HCT116 (cell line): ENCODE measurements around the gene GNAS-AS1. TPM values are rescaled to one million over a fixed set of nuclear protein-coding genes. Genes with fewer than 3 reads are reported as not detected.

Experiments used
- ATAC-seq: fragments of 200-7000 bp; cut with Tn5 transposase; 2 replicates; pipeline ENCODE4 v1.9.1; 2020; ENCODE audit warnings: mild to moderate bottlenecking, moderate library complexity
- BruUV-seq: library from RNA; stranded (reverse); fragments of 400-500 nt; replicated peaks from 2 replicates; lab custom pipeline; 2021; lab: Mats Ljungman, UMichigan
- CTCF ChIA-PET: fragments of 300-600 bp; sonication (Branson Sonifier 250); formaldehyde crosslinking; loops from one replicate; lab custom pipeline; 2021; ENCODE audit warnings: antibody characterized with exemption; lab: Charles Lee
- POLR2A ChIA-PET: fragments of 300-600, 350-600 bp; sonication (Branson Sonifier 250); formaldehyde crosslinking; loops from one replicate; lab custom pipeline; 2021; ENCODE audit warnings: antibody characterized with exemption; lab: Charles Lee
- RAD21 ChIA-PET, 2 experiments: fragments of 300-600 bp; sonication (Branson Sonifier 250); formaldehyde crosslinking; loops; one replicate each; lab custom pipeline; 2023; ENCODE audit warnings: low total read pairs in 2 of 2; ENCODE audit not compliant: uncharacterized antibody in 2 of 2, unreplicated experiment in 2 of 2, low non-redundant PET in 1 of 2; lab: Charles Lee
- DNase-seq: peaks from one replicate; pipeline ENCODE4 v3.0.0-alpha.2; 2010; ENCODE audit warnings: low read depth, low spot score
- H2AFZ ChIP-seq: fragments of 200-600 bp; shearing (Covaris generic), sonication (generic); 2 replicates; pipeline ENCODE4 v1.6.1; 2017; ENCODE audit warnings: low read depth, mixed run types, mixed read lengths, antibody characterized with exemption, low read length; ENCODE audit not compliant: poor library complexity, severe bottlenecking
- H3K27ac ChIP-seq: 2 replicates; pipeline ENCODE4 v1.5.1; 2012; ENCODE audit warnings: low read depth, low read length
- H3K27me3 ChIP-seq: fragments of 200-600 bp; sonication (generic); 2 replicates; pipeline ENCODE4 v1.6.1; 2016; ENCODE audit warnings: mixed run types, low read length, mixed read lengths; ENCODE audit not compliant: insufficient read depth
- H3K36me3 ChIP-seq, 2 experiments: fragments of 200-500 bp in 1 of 2; fragments of 200-600 bp in 1 of 2; sonication (Bioruptor generic) in 1 of 2; sonication (generic) in 1 of 2; 2 replicates each; pipeline versions ENCODE4 v1.5.1 to v1.6.1; 2014 to 2016; ENCODE audit warnings: low read length in 2 of 2, inconsistent platforms in 1 of 2, mixed read lengths in 1 of 2, mixed run types in 1 of 2; ENCODE audit not compliant: insufficient read depth in 2 of 2, control insufficient read depth in 1 of 2
- H3K4me1 ChIP-seq, 2 experiments: fragments of 200-600 bp in 1 of 2; sonication (generic) in 1 of 2; 2 replicates each; pipeline versions ENCODE4 v1.5.1 to v1.6.1; 2012 to 2017; ENCODE audit warnings: low read length in 2 of 2, inconsistent platforms in 1 of 2, mild to moderate bottlenecking in 1 of 2, mixed read lengths in 1 of 2, mixed run types in 1 of 2, moderate library complexity in 1 of 2; ENCODE audit not compliant: insufficient read depth in 2 of 2, control insufficient read depth in 1 of 2
- H3K4me2 ChIP-seq: fragments of 200-600 bp; sonication (generic); 2 replicates; pipeline ENCODE4 v1.6.1; 2017; ENCODE audit warnings: mixed run types, low read length, mixed read lengths
- H3K4me3 ChIP-seq, 2 experiments: fragments of 200-600 bp in 1 of 2; sonication (generic) in 1 of 2; replicated peaks in 1 of 2; 2 replicates each; pipeline ENCODE4 v1.5.1; 2011 to 2016; ENCODE audit warnings: low read length in 2 of 2, control low read depth in 1 of 2, low read depth in 1 of 2, mild to moderate bottlenecking in 1 of 2, mixed read lengths in 1 of 2, mixed run types in 1 of 2
- H3K79me2 ChIP-seq: fragments of 200-600 bp; sonication (generic); 2 replicates; pipeline ENCODE4 v1.6.1; 2017; ENCODE audit warnings: mild to moderate bottlenecking, mixed run types, low read length, moderate library complexity, mixed read lengths; ENCODE audit not compliant: insufficient read depth
- H3K9ac ChIP-seq: fragments of 200-600 bp; sonication (generic); 2 replicates; pipeline ENCODE4 v1.6.1; 2016; ENCODE audit warnings: low read length, mixed read lengths
- H3K9me2 ChIP-seq: fragments of 200-600 bp; sonication (generic), shearing (Covaris generic); 2 replicates; pipeline ENCODE4 v1.6.1; 2017; ENCODE audit warnings: mixed run types, mild to moderate bottlenecking, moderate library complexity; ENCODE audit not compliant: insufficient read depth
- H3K9me3 ChIP-seq, 2 experiments: fragments of 200-500 bp in 1 of 2; fragments of 200-600 bp in 1 of 2; sonication (Bioruptor generic) in 1 of 2; sonication (generic) in 1 of 2; 2 replicates each; pipeline ENCODE4 v1.6.1; 2014 to 2017; ENCODE audit warnings: low read length in 2 of 2, mixed read lengths in 2 of 2, inconsistent platforms in 1 of 2, low read depth in 1 of 2, mild to moderate bottlenecking in 1 of 2, mixed run types in 1 of 2, moderate library complexity in 1 of 2; ENCODE audit not compliant: control insufficient read depth in 1 of 2, insufficient read depth in 1 of 2
- H4K20me1 ChIP-seq: fragments of 200-600 bp; sonication (generic), shearing (Covaris generic); 2 replicates; pipeline ENCODE4 v1.6.1; 2017; ENCODE audit warnings: mixed run types, mild to moderate bottlenecking, moderate library complexity; ENCODE audit not compliant: insufficient read depth
- ATF3 ChIP-seq: IDR thresholded peaks from 2 replicates; pipeline ENCODE4 v1.6.1; 2012
- CBX3 ChIP-seq: IDR thresholded peaks from 2 replicates; pipeline ENCODE4 v1.6.1; 2012; ENCODE audit warnings: low read depth
- CEBPB ChIP-seq: IDR thresholded peaks from 2 replicates; pipeline ENCODE4 v1.6.1; 2012; ENCODE audit warnings: low read depth
- EGR1 ChIP-seq: IDR thresholded peaks from 2 replicates; pipeline ENCODE4 v1.6.1; 2012; ENCODE audit warnings: low read depth
- ELF1 ChIP-seq: IDR thresholded peaks from 2 replicates; pipeline ENCODE4 v1.6.1; 2012; ENCODE audit warnings: low read depth, borderline replicate concordance
- FOSL1 ChIP-seq: IDR thresholded peaks from 2 replicates; pipeline ENCODE4 v1.6.1; 2012; ENCODE audit warnings: low read depth
- MAX ChIP-seq: IDR thresholded peaks from 2 replicates; pipeline ENCODE4 v1.6.1; 2012
- POLR2AphosphoS5 ChIP-seq: IDR thresholded peaks from 2 replicates; pipeline ENCODE4 v1.6.1; 2011; ENCODE audit warnings: mild to moderate bottlenecking, low read depth, low read length, moderate library complexity
- REST ChIP-seq: IDR thresholded peaks from 2 replicates; pipeline ENCODE4 v1.6.1; 2012; ENCODE audit warnings: low read depth
- SIN3A ChIP-seq: IDR thresholded peaks from 2 replicates; pipeline ENCODE4 v1.6.1; 2012; ENCODE audit warnings: low read depth
- SRF ChIP-seq: IDR thresholded peaks from 2 replicates; pipeline ENCODE4 v1.6.1; 2012; ENCODE audit warnings: low read depth
- YY1 ChIP-seq: IDR thresholded peaks from 2 replicates; pipeline ENCODE4 v1.6.1; 2011; ENCODE audit warnings: low read length, low read depth, moderate library complexity, mild to moderate bottlenecking; ENCODE audit not compliant: insufficient replicate concordance; ENCODE audit errors: extremely low read depth
- ZNF274 ChIP-seq: fragments of 200-500 bp; sonication (Bioruptor generic); IDR thresholded peaks from 2 replicates; pipeline ENCODE4 v1.6.1; 2014; ENCODE audit warnings: mild to moderate bottlenecking, low read depth, low read length, inconsistent platforms
- intact Hi-C: fragments of 100-400 bp; cut with micrococcal nuclease; formaldehyde crosslinking; loops from 2 replicates; pipeline ENCODE4 v1.10.0; 2022
- total RNA-seq: library from RNA; stranded (reverse); gene quantifications from one replicate; pipeline ENCODE4 v1.2.1, GENCODE V29; 2021; ENCODE audit not compliant: unreplicated experiment

GNAS-AS1 gene
- total RNA-seq, 1 experiment from 2014 or later = not detected

- H3K4me1 ChIP-seq = no peaks in the 10 kb centered on the region
- H3K79me2 ChIP-seq = no peaks in the 10 kb centered on the region
- intact Hi-C loops = no loop called here
- no peak overlapping the region for H2AFZ ChIP-seq
- H3K4me2 ChIP-seq = no peak overlapping the region
- no peak overlapping the region for H3K4me3 ChIP-seq
- ATAC-seq (no peak), DNase-seq (no peak)
- no peaks in the 10 kb centered on the region for H4K20me1 ChIP-seq
- BruUV-seq = no TSS peak
- no peaks in the 10 kb centered on the region for H3K36me3 ChIP-seq
- H3K27ac ChIP-seq = no peak overlapping the region
- no peak overlapping the region for H3K9ac ChIP-seq
- no peaks in the 10 kb centered on the region for H3K27me3 ChIP-seq
- no peaks in the 10 kb centered on the region for H3K9me2 ChIP-seq
- H3K9me3 ChIP-seq = no peaks in the 10 kb centered on the region
- ChIA-PET CTCF (interaction anchor here (1.0 to 1.7 kb wide), 5 partner anchors 83 to 629 kb away, joined by 3 to 8 read pairs (median 5); no protein-coding TSS in a partner anchor), POLR2A (no interaction called here), RAD21 (no interaction called here)
- TF ChIP-seq REST = no peak
- TF ChIP-seq CBX3 = no peak
- no peak for TF ChIP-seq MAX
- no peak for TF ChIP-seq FOSL1
- no peak for TF ChIP-seq YY1
- no peak for TF ChIP-seq ELF1
- TF ChIP-seq EGR1 = no peak
- TF ChIP-seq SIN3A = no peak
- no peak for TF ChIP-seq POLR2AphosphoS5
- TF ChIP-seq CEBPB = no peak
- TF ChIP-seq SRF = no peak
- TF ChIP-seq ZNF274 = no peak
- no peak for TF ChIP-seq ATF3
Measured at GRCh38 chr20:58867211-58867610, 16.5 kb upstream of the GNAS-AS1 start.
